Activated CD8-positive, alpha-beta memory T cell treated with anti-CD3 and anti-CD28 coated beads, Interleukin-2, amount 50 U/mL, for 4 hours (primary cell): ENCODE measurements around the gene MOB3A.
A peak's percentile ranks its signal among the peaks of the same experiment; 100 is the strongest.

Experiments
- DNase-seq: peaks from one replicate; pipeline ENCODE4 v3.0.0-alpha.2; 2020

MOB3A gene

DNA sequence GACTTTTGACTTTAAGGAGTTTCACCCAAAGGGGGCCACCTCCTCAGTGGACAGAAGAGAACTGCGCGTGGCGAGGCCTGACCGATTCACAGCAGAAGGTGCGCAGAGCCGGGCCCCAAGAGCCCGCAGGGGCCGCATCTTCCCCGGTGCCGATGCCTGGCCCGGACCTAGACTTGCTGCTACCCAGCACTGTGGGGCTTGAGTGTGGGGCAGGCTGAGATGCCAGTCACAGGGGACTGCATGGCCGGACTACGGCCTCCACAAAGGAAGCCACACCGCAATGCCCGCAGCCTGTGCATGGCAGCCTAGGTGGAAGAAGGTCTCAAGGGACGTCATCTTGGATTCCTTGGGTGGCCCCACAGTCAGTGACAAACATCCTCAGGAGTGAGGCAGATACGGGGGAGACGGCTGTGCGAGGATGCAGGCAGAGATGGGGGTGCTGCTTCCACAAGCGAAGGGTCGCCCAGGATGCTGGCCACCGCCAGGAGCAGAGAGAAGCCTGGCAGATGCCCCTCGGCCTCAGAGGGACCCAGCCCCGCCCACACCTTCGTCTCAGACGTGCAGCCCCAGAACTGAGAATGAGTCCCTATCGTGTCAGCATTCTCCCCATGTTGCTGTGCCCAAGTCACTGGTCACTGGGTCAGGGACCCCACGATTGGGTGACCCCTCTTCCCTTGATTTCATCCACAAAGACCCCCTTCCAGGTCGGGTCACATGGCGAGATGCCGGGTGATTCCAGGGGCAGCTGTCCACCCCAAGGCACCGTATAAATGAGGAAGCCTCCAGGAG, 16.9 kb downstream of the MOB3A start:
- no peak for DNase-seq

DNA sequence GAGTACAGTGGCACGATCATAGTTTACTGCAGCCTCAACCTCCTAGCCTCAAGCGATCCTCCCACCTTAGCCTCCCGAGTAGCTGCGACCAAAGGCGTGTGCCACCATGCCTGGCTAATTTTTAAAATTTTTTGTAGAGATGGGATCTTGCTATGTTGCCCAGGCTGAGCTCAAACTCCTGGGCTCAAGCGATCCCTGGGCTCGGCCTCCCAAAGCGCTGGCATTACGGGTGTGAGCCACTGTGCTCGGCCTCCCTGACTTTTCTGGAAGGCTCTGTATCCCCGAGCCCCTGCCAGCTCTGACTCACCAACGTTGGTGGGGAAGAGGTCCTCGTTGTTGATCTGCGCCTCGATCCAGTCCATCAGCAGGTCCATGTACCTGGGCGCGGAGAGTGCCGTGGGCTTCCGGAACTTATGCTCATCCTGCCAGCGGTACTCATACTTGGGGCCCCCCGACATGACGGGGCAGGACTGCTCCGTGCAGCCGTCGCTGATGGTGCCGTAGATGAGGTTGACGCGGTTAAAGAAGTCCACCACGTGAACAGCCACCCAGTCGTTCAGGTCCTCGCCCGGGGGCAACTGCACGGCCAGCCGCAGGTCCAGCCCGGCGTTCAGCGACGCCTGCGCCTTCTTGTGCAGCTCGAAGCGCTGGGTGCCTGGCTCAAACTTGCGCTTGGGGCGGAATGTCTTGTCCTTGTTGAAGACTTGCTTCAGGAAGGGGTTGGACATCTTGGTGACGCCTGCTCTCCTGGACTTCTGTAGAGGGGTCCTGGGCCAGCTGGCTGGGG, 18.1 kb downstream of the MOB3A start:
- DNase-seq, result no peak

DNA sequence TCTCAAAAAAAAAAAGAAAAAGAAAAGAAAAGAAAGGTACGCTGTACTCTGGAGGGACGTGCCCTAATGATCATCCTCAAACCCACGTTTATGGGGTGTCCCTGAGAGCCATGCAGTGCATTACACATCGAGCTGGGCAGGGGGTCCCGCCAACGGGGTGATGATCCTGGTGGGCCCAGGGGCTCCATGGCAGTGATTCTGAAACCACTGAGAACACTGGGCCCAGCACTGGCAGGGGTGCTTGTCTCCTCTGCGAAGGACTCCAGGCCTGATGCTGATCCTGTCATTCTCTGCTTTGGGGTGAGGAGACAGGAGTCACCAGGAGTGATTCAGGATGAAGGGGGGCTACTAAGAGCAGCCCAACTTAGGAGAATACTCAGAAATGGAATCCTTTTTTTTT, 18.7 kb downstream of the MOB3A start:
- DNase-seq, result no peak

DNA sequence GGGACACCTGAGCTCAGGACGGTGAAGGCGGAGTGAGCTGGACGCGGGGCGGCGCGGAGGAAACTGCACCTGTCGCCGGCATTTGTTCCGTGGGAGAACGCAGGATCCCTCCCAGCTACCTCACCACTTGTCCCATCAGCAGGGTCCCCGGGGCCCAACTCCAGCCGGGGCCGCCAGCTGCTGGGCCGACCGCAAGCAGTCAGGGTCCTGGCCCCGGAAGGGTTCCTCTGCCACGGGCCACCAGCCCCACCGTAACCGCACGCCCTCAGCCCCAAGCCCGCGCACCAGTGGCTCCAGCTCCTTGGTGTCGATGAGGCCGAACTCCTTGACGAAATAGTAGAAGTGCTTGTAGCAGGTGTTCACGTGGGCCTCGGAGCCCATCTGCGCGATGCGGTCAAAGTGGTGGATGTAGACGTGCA, 19.6 kb downstream of the MOB3A start:
- no peak for DNase-seq

DNA sequence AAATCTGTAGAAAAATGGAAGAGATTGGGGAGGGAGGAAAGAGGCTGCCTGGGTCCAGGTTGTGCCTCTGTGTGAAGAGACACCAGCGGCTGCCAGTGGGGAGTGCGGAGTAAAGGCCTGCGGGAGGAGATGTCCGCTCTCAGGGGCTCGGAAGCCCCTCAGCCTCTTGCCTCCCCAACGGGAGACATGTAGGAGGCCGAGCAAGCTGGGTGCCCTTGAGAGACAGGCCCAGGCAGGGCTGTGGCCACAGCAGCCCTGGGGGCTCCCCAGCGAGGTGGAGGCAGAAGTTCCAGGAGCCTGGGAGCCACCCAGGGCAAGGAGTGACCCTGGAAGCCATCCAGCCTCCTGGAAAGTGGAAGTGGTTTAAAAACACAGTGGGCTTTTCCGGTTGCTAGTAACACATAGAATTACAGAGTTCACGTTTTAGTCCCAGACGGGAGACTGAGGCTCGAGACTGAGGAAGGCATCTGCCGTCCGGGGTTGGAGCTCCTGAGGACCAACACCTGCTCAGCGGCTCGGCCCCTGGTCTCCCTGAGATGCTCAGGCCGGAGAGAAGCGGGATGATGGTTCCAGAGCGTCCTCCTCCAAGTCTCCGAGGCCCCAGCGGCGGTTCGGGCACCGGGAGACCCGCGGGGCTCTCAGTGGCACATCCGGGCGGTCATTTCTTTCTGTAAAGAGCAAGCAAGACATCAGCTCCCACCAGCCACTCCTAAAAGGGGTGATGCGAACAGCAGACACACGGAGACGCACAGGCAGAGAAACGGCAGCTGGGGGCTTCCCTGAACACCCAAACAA, 23.2 kb downstream of the MOB3A start:
- no peak for DNase-seq

DNA sequence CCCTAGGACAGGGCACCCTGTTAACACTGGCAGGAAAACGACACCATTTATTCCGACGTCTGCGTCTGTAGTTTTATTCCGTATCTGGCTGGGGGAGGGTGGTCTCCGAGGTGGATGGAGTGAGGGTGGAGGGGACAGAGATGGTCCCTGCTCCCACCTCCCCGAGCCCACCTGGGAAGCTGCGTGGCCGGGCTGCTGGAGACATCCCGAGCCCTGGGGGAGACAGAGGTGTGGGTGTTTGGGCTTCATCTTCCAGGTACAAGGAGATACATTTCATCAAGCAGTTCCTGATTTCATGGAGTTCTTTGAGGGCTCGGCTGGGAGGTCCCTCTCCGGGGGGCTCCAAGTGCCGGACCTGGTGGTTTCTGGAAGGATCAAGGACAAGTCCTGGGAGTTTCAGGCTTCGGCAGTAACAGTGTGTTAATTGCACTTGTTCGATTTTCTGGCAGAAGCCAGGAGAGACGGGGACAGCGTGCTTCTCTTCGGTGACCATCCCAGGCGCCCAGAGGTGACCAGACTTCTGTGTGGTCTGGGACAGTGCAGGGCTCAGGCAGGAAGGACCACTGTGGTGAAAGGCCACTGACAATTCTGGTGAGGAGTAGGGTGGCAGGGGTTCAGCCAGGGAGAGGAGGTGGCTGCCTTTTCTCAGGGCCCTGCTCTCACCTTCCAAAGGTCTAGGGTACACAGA, 25.0 kb downstream of the MOB3A start:
- DNase-seq, result no peak

DNA sequence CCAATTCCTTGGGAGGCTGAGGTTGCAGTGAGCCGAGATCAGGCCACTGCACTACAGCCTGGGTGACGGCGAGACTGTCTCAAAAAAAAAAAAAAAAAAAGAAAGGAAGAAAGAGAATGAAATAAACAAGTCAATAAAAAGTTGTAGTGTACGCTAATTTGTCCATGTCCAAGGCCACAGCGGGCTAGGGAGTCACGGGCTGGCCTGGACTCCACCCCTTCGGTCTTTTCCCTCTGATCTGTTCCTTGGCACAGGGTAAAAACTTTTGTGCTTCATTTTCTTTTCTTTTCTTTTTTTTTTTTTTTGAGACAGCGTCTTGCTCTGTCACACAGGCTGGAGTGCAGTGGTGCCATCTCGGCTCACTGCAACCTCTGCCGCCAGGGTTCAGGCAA, 25.7 kb downstream of the MOB3A start:
- DNase-seq, result no peak

DNA sequence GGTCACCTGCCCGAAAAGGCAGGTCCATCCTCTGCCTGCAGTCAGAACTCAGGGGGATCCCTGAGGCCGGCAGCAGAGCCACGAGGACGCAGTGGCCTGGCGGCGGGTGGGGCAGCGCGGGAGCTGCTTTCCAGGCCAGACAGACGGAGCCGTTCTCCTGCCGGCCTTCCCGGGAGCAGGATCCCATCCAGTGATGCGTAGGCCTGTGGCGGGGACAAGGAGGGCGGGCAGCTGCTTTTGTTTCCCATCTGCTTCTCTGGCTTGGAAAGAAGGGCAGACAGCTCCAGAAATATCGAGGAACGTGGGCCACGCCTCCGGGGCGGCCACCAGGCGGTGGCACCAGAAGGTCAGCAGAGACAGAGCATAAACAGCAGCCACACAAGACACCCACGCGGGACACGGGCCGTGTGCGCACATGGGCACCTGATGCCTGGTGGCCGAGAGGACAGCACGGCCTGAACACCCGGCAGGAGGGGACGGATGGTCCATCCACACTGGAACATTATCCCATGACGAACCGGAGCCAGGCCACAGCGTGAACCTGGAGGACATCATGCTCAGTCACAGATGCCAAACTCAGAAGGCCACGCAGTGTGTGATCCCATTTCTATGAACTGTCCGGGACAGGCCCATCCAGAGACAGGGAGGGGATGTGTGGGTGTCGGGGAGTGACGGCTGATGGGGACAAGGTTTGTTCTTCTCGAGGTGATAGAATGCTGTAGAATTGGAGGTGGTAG, 31.2 kb downstream of the MOB3A start:
- no peak for DNase-seq

DNA sequence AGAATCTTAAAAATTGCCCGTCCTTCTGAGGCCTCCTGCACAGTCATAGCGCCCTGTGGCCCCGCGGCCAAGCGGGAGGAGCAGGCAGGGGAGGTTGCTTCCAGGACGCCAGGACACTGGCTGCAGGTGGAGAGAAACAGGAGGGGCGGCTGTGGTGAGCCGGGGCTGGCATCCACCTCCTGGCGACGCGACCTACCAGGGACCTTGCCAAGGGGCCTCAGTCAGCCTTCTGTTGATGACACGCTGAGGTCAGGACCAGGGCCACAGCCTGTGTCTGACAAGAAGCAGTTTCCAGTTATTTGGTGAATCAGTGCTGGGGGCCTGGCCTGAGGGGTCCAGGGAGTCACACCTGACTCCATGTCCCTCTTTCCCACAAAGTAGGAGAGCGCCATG, 31.7 kb downstream of the MOB3A start:
- DNase-seq, result no peak

DNA sequence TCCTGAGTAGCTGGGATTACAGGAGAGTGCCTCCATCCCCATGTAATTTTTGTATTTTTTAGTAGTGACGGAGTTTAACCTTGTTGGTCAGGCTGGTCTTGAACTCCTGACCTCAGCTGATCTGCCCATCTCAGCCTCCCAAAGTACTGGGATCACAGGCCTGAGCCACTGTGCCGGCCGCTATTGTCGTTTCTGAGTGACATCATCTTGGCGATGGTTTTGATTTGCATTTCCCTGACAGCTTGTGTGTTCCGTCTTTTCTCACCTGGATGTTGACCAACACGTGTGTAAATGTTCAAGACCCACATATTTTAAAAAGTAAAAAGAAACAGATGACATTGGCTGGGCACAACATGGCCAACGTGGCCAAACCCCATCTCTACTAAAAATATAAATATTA, 32.3 kb downstream of the MOB3A start:
- no peak for DNase-seq

DNA sequence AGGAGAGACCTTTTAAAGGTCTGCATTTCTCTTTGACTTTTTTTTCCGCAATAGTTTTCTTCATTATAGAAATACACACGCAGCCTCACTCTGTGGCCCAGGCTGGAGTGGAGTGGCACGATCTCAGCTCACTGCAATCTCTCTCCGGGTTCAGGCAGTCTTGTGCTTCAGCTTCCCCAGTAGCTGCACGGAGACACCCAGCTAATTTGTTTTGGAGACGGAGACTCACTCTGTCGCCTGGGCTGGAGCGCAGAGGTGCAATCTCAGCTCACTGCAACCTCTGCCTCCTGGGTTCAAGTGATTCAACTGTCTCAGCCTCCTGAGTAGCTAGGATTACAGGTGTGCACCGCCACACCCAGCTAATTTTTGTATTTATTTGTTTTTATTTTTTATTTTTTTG, 33.4 kb downstream of the MOB3A start:
- no peak for DNase-seq

DNA sequence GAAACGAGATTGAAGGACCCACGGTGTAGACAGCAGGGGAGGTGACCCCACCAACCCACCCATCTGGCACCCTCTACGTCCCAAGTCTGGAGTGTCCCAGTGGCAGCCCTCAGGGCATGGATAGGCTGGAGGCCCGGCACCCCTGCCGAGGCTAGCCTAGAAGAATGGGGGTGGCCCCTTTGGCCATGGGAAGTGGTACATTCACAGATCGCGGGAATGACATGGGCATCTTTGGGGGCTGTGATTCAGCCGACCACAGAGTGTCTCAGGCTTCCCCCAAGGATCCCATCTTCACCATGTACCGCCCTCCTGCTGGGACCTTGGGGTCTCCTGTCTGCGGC, 33.8 kb downstream of the MOB3A start:
- no peak for DNase-seq

DNA sequence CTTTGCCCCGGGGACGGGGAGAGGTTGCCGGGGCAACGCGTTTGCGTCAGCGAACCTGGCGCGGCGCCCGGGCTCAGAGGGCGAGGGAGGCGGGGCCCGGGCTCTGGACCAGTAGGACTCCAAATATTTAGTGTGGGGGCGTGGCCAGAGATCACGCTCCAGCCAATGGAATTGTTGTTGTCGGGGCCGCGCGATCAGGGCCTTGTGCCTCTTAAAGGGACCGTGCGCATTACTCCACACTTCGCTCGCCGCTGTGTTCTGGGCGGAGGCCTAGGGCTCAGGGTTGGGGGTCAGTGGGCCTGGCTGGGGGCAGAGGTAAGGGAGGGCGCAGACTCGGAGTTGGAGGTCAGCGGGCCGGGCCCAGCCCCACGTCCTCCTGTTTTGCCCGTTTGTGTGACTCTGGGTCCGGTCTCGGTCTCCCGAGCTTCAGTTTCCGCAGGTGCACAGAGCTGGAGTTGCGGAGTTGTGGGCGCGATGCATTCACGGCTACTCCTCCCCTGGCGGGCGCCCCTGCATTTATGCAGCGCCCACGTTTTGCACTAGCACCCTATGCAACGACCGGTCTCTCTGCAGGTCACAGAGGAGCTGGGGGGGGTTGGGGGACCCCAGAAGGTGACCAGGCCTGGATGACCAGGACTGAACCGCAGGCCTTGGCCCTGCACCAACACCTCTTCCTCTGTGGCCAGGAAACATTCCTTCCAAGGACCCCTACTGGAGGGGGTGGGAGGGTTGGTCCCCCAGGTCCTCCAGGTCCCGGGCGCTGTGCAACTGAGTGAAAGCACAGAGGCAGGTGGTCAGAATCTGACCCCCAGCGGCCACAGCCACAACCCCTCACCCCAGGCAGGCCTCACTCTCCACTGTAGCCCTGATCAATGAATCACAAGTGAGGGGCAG, 34.4 kb downstream of the MOB3A start:
- peak; percentile 100 for DNase-seq

DNA sequence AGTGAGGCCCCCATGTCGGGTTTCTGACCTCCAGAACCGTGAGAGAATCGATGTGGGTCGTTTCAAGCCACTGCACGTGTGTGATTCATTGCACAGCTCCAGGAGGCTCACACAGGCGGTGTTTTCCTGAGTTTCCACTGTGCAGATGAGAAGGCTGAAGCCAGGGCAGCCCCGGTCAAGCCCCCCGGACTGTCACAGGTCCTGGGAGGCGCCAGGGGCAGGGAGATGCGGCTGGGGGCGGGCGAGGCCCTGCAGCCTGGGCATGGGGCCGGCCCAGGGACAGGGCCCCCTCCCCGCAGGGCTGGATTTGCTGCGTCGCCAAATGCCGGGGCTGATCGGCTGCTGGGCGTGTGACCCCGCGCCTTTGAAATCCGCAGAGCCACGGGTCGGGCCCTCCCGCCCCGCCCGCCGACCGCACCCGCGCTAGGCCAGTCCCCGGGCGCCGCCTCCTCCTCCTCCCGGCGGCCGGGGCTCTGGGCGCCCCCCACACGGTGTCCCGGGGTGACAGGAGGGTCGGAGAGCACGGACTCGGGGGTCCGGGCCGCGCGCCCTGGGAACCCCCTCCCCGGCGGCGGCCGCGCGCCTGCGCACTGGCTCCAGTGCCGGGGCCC, 35.1 kb downstream of the MOB3A start:
- no peak for DNase-seq

DNA sequence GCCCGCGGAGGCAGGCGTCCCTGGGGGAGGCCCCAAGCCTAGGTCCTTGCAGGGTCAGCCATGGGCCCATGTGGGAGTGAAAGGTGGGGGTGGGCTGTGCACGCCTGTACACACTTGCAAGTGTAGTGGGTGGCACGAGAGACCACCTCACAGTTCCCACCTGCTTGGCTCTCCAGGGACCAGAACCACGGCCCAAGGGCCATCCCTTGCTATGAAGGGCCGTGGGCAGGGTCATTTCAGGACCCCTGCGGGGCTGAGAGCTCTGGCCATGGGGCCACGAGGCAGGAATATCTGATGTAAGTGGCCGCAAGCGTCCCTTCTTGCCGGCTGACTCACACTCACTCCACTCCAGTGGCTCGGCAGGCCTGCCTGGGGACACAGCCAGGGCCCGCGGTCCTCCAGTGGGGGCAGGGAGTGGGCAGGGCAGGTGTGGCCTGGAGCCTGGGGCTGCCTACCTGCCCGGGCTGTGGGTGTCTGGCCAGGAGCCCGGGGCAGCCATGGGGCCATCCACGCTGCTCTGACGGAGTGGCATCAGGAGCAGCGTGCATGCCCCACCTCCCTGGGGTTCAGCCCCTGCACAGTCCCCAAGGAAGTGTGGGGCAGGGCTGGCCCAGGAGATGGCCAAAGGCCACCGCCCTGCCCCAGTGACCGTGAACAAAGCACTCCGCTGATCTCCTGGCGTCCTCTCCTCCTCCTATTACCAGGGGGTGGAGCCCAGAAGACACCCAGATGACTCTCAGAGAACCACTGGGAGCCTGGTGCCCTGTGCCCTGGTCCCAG, 36.5 kb downstream of the MOB3A start:
- no peak for DNase-seq

DNA sequence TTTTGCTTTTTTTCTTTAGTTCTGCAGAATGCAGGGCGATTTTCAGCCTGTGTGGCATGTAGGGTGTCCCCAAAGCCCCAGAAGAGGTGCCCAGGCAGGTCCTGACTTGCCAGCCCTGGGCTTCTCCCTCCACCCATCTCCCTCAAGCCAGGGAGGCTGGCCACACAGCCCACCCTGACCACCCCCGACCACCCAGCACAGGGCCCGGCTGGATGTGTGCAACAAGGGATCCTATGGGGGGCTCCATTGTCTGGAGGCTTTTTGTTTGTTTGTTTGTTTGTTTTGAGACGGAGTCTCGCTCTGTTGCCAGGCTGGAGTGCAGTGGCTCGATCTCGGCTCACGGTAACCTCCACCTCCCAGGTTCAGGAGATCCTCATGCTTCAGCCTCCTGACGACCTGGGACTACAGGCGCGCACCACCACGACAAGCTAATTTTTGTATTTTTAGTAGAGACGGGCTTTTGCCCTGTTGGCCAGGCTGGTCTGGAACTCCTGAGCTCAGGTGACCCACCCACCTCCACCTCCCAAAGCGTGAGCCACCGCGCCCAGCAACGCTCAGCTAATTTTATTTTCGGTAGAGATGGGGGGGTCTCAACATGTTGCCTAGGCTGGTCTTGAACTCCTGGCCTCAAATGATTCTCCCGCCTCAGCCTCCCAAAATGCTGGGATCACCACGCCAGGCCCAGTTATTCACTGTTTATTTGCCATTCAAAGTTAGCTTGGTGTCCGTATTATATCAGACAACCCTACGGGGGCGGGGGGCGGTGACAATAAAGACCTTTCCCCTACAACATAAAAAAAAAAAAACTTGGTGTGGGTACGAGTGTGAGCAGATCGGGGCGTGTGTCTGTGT, 37.3 kb downstream of the MOB3A start:
- no peak for DNase-seq

DNA sequence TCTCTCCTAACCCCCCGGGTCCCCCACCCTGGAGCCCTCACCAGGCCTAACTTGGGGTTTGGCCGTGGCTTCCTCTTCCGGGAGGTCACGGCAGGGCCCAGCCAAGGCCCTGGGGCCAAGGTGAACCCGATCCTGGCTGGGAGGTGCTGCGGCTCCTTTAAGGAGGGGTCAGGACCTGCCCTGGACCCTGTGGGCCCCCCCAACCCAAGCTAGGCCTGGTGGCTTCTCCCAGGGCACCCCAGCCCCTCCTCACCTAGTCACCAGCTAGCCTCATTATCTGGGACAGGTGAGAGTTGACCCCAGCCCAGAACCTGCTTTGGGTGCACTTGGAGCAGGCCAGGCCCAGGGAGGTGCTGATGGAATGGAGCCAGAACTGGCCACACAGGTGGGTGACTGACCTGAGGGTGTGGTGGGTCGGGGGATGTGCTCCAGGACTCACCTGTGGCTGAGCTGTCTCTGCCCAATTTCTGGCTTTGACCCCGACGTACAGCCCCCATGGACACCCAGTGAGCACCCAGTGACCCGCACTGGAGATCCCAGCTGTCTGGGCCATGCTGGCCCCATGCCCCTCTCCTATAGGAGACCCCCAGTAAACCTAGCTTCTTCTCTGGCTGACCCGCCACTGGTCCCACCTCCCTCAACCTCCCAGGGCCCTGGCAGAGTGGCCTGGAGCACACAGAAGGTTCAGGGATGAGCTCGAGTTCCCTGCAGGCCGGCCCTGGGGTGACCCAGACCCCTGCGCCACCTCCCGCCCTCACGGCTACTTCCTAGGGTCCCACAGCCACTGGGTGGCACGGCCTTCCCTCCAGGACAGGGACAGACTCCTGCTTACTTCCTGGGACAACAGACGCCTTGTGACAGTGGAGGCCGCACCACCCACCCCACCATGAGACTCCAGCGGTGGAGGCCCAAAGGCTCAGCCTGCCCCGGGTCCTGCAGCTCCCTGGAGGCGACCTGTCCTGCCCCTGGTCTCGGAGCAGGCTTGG, 38.3 kb downstream of the MOB3A start:
- DNase-seq, result no peak

DNA sequence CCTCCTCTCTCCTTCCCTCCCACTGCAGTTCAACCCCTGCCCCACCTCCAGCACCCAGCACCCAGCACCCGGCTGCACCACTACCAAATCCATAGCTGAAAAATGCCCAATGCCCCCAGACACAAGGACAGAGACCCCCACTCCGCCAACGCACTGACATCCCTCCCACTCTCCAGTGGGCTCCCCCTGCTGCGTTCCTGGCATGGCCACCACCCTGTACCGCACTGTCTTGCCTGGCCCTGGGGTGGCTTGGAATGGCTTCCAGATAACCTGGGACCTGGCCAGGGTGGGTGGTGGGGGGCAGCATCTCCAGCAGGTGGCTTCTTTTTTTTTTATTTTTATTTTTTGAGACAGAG, 39.3 kb downstream of the MOB3A start:
- no peak for DNase-seq
